Gastroesophageal sphincter (tissue), 3 donors: ENCODE measurements around the gene DYNC1I1.

Experiments used
- EP300 ChIP-seq: sonication (generic); formaldehyde crosslinking; IDR thresholded peaks from one replicate; pipeline ENCODE4 v1.6.1; 2017; ENCODE audit warnings: antibody characterized with exemption, mild to moderate bottlenecking
- POLR2AphosphoS5 ChIP-seq: sonication (generic); formaldehyde crosslinking; IDR thresholded peaks from one replicate; pipeline ENCODE4 v1.6.1; 2017; ENCODE audit warnings: antibody characterized with exemption
- TF ChIP-seq, protein P1 (sequence below), 4 experiments: fragments of 200-600 bp in 2 of 4; fragments of 450-650 bp in 2 of 4; sonication (generic) in 1 of 4; IDR thresholded peaks; one replicate each; pipeline ENCODE4 v1.5.1; 2017 to 2019; ENCODE audit warnings: antibody characterized with exemption in 4 of 4, mild to moderate bottlenecking in 2 of 4, moderate library complexity in 2 of 4

GRCh38 chr7:96045181-96045580 is 272.8 kb downstream of the DYNC1I1 start:
- TF ChIP-seq, protein P1, sequence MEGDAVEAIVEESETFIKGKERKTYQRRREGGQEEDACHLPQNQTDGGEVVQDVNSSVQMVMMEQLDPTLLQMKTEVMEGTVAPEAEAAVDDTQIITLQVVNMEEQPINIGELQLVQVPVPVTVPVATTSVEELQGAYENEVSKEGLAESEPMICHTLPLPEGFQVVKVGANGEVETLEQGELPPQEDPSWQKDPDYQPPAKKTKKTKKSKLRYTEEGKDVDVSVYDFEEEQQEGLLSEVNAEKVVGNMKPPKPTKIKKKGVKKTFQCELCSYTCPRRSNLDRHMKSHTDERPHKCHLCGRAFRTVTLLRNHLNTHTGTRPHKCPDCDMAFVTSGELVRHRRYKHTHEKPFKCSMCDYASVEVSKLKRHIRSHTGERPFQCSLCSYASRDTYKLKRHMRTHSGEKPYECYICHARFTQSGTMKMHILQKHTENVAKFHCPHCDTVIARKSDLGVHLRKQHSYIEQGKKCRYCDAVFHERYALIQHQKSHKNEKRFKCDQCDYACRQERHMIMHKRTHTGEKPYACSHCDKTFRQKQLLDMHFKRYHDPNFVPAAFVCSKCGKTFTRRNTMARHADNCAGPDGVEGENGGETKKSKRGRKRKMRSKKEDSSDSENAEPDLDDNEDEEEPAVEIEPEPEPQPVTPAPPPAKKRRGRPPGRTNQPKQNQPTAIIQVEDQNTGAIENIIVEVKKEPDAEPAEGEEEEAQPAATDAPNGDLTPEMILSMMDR (IDR thresholded peaks at IDR 0.05), result no peak
- TF ChIP-seq EP300 (no peak), POLR2AphosphoS5 (no peak)
